ENCODE measurements around the gene UBC.

DNA sequence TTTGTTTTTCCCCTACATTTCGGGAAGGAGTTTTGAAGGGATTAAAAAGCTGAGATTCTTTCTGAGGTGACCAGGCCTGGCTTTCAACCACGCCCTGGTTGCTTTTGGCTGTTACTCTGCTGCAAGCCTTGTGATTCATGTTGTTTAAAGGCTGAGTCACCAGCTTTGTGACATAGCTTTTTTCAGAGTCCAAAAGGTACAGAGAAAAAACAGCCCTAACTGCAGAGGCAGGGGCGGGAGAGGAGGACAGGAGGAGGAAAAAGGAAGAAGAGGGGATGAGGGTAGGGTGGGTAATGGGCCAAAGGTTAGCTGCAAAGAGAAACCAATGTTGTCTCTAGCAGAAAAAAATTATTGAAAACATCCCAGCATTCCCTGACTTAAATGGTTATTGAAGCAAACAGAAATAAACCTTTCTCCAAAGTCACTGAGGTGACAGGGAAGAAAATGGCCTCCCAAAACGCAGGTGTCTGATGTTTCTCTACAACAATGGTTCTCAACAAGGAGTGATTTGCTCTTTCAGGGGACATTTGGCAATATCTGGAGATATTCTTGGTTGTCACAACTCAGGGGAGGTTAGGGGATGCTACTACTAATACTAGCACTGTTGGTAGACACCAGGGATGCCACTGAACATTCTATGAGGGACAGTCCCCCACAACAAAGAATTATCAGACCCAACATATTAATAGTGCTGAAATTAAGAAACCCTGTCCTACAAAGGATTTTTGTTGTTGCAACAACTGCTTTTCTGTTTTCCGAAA is 2.1 kb upstream of the UBC start:
- no peak for TF ChIP-seq CTCF (IDR thresholded peaks at IDR 0.05; ENCODE audit: insufficient read depth, low read depth, low read length)
- TF ChIP-seq EZH2 (IDR thresholded peaks at IDR 0.05; ENCODE audit: insufficient read depth, low read length), result no peak
